ENCODE measurements around the gene ADM5. TPM values are rescaled to one million over a fixed set of nuclear protein-coding genes. Genes with fewer than 3 reads are reported as not detected.

The ADM5 gene
- total RNA-seq, 1 experiment from 2014 or later = 13.5 TPM

GRCh38 chr19:49692147-49692506, 2.7 kb downstream of the ADM5 start:
- no peaks in the 10 kb centered on the region; the same call in 1 of the 2 replicates for H3K27me3 Mint-ChIP-seq (ENCODE audit: low read depth)
- H3K4me1 Mint-ChIP-seq = peaks cover 21 to 37% of the 10 kb centered on the region in 2 experiments
- Histone ChIP-seq H2BK5ac (ENCODE audit: insufficient read length, low read length) (no peak overlapping the region), H3K27ac (ENCODE audit: insufficient read length, low read depth, low read length) (no peak overlapping the region), H3K14ac (ENCODE audit: insufficient read depth, low read length) (no peak overlapping the region), H2AK5ac (ENCODE audit: insufficient read length, low read length) (no peak overlapping the region), H3K56ac (ENCODE audit: insufficient read length, low read depth, low read length) (no peak overlapping the region), H4K91ac (ENCODE audit: insufficient read length, low read depth, low read length) (no peak overlapping the region), H2BK12ac (ENCODE audit: insufficient read length, low read depth, low read length) (no peak overlapping the region), H3K9ac (ENCODE audit: extremely low read depth, insufficient read length, low read length) (no peak overlapping the region), H3K9me3 (ENCODE audit: control insufficient read depth, low read depth, low read length) (no peaks in the 10 kb centered on the region), H3K4ac (ENCODE audit: low read depth, low read length) (no peak overlapping the region), H3T11ph (ENCODE audit: low read length) (no peak overlapping the region), H4K5ac (ENCODE audit: insufficient read length, low read depth, low read length) (no peak overlapping the region), H3K23ac (ENCODE audit: insufficient read length, low read depth, low read length) (no peak overlapping the region), H3K4me2 (ENCODE audit: insufficient read depth, insufficient read length, low read length) (peak overlapping the region; percentile 98), H3K79me1 (ENCODE audit: insufficient read depth, low read depth, low read length, poor library complexity, severe bottlenecking) (no peaks in the 10 kb centered on the region), H2AFZ (ENCODE audit: low read length) (no peak overlapping the region), H3K4me1 (ENCODE audit: insufficient read depth, low read length) (peaks cover 10% of the 10 kb centered on the region; the same call in 1 of the 2 replicates), H2BK20ac (ENCODE audit: low read depth, low read length, poor library complexity, severe bottlenecking) (no peak overlapping the region), H3K18ac (ENCODE audit: insufficient read length, low read depth, low read length) (no peak overlapping the region), H3K23me2 (ENCODE audit: insufficient read length, low read depth, low read length, poor library complexity, severe bottlenecking) (peaks cover 19% of the 10 kb centered on the region), H3K79me2 (ENCODE audit: insufficient read depth, low read length) (no peaks in the 10 kb centered on the region), H4K8ac (replicated peaks; ENCODE audit: insufficient read length, low read depth, low read length) (no peak overlapping the region), H3K27me3 (ENCODE audit: insufficient read depth, low read length) (no peaks in the 10 kb centered on the region), H2BK15ac (ENCODE audit: low read depth, low read length) (no peak overlapping the region), H2BK120ac (ENCODE audit: low read depth, low read length, poor library complexity, severe bottlenecking) (no peak overlapping the region), H4K20me1 (ENCODE audit: control insufficient read depth, insufficient read depth, insufficient read length) (no peaks in the 10 kb centered on the region)
- DNase-seq = no peak
- no peak for TF ChIP-seq CTCF (conservative IDR thresholded peaks at IDR 0.05)
- WGBS (ENCODE audit: extremely low coverage, insufficient read length, low lambda C conversion rate) = no CpG with 5 or more reads among the region's 16 CpGs
- peaks cover 0 to 3% of the 10 kb centered on the region in 2 experiments; a peak in 1 of 5 replicates for H3K9me3 Mint-ChIP-seq
- peak overlapping the region; percentile 83 to 98 for H3K4me3 Mint-ChIP-seq
- peak overlapping the region in 1 of 3 experiments; percentile 34; a peak in 1 of 7 replicates for H3K27ac Mint-ChIP-seq
- H3K36me3 Mint-ChIP-seq (ENCODE audit: insufficient read depth in 1 of 3, low read depth in 3 of 3) = peaks cover 17 to 42% (median 34%) of the 10 kb centered on the region in 3 experiments

Data from H9 (cell line).